Dermis blood vessel endothelial cell (primary cell): ENCODE measurements around the gene FAM24B. TPM values are rescaled to one million over a fixed set of nuclear protein-coding genes. Genes with fewer than 3 reads are reported as not detected.
"Not testable (repeated sequence)": the region's sequence is repeated elsewhere in the genome, so short reads cannot be mapped to it uniquely, and the experiment has no call there.

ENCODE experiments used
- DNase-seq: peaks from one replicate; pipeline ENCODE4 v3.0.0; 2010
- total RNA-seq: library from RNA; depleted of rRNA; stranded (reverse); fragments of >200 nt; gene quantifications from 2 replicates; pipeline ENCODE4 v1.2.3, GENCODE V29; 2014

FAM24B gene, protein sequence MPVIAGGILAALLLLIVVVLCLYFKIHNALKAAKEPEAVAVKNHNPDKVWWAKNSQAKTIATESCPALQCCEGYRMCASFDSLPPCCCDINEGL
- 2.2 and 5.1 TPM in 2 replicates for total RNA-seq

DNA sequence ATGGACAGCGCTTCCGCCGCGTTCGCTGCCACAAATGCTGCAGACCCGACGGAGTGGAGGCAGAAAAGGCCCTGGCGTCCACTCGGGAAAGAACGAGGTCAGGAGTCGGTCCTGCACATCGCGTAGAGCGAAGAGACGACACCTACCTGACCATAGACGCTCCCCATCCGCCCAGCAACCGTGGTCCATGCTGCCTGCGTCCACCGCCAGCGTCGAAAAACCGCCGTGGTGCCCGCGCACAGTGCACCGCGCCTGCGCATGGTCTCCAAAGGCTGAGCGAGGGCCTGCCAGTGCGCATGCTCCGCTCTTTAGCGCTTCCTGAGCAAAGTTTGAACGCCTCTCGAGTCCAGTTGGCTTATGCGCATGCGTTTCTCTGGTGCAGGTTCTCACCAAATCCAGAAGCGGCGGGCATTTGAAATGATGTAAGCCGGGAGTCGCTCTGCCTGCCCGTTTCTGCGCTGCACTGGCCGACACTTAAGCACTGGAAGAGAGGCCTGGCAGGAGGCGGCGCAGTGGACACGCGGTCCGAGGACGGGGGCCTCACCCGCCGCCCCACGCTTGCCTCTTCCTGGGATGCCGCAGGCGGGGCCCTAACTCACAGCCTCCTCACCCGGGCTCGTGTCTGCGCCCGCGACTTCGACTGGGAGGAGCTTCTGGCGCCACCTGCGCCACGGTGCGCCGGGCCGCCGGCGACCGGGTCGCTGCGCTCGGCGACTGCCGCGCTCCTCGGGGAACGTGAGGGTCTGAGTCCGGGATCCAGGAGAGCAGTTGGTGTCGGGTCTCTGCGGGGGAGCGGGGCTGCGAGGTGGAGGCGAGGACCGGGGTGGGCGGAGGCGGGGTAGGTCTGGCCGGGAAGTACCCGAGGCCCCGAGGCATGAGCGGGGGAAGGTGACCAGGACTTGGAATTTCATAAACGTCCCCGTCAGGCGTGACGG, at the start of gene FAM24B:
Gene FAM24B, minus strand, starts transcription at position 243 of the 935 bp plus-strand sequence. CDS start 29,066 bp downstream, outside the sequence.
- DNase-seq: peak; percentile 99

DNA sequence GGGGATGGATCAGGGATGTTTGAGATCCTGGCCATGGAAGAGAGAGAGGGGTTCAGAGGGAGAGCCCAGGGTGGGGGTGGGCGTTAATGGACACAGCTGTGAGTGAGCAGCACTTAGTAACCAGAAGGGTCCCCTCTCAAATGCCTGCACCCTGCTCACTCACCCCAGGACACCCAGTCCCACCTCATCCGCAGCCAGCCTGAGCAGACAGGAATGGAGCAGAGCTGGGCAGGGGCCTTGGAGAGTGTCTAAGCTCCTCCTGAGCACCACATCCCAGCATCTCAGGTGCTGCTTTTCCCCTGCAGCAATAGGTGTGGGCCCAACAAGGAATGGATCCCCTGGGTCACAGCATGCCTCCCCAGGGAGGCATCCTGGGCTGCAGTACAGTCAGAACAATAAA, 36.3 kb upstream of the FAM24B start:
- DNase-seq: no peak

DNA sequence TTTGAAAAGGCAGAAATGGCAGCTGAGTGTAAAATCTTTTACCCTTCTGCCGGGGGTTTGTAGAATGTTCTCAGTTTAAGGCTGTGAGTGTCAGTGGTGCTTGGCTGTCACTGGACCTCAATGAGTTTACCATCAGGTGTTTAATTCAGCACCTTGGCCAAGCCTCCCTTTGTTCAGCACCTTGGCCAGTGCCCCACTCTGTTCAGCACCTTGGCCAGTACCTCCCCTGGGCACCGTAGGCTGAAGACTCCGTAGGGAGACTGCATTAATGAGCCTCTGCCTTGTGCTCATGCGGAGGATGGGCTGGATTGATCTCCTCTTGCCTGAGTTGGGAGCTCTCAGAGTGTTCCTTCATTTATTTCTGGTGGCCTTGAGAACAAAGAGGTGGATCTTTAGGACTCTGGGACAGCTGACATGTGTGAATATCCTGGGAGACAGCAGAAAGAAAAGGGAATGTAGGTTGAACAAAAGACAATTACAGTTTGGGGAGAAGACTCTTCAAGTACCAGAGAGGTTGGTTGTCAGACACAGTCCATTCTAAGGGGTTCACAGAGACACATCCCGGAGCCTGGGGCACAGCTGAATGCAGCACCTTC, 32.6 kb upstream of the FAM24B start:
- DNase-seq: peak; percentile 74

DNA sequence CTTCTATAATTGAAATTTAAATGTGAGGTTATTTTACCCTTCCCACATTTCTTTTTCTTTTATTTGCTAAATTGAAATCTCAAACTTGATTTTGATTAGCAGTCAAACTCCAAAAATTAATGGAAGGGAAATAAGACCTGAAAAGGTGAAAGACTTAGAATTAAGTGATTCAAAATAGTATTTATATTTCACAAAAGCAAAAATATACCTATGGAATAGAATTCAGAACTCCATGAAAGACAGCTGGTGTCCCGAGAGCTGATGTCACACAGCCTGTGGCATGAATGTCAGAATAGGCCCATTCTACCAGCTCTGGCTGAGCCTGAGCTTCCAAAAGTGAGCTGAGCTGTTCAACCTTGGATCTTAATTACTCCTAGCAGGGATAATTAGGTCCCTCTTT, 30.9 kb upstream of the FAM24B start, which contains the start of gene FAM24A:
Gene FAM24A, plus strand, starts transcription at position 301 of the 400 bp plus-strand sequence. CDS start 1,025 bp downstream, outside the sequence.
- DNase-seq: no peak

DNA sequence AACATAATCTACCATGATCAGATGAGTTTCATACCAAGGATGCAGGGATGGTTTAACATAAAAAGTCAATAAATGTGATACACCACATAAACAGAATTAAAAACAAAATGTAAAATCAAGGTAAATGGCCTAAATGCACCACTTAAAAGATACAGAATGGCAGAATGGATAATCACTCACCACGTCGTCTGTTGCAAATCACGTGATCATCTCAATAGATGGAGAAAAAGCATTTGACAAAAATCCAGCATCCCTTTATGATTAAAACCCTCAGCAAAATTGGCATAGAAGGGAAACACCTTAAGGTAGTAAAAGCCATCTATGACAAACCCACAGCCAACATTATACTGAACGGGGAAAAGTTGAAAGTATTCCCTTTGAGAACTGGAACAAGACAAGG, 24.5 kb upstream of the FAM24B start:
- DNase-seq: not testable (repeated sequence)

DNA sequence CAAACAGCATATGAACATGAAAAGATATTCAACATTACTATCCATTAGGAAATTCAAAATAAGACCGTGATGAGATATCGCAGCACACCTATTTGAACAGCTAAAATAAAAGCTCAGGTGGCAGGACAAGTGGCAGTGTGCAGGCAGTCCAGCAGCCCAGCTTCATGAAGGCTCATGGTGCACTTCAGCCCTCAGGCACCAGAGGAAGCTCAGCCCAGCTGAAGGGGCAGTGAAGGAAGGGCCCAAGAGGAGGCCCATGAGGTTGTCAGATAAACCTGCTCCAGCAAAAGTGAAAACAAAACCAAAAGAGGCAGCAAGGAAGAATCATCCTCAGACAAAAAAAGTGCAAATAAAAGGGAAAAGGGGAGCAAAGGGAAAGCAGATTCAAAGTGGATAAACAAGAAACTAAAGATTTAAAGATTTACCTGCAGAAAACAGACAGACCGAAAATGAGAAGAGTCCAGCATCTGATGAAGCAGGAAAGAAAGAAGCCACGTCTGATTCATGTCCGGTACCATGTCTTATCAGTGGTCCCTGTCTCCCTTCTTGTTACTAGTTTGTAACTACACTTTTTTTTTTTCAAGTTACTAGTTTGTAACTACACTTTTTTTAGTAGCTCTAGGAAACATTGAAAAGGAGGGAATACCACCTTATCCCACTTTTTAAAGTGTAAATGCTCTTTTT, 15.0 kb upstream of the FAM24B start:
- no peak for DNase-seq

DNA sequence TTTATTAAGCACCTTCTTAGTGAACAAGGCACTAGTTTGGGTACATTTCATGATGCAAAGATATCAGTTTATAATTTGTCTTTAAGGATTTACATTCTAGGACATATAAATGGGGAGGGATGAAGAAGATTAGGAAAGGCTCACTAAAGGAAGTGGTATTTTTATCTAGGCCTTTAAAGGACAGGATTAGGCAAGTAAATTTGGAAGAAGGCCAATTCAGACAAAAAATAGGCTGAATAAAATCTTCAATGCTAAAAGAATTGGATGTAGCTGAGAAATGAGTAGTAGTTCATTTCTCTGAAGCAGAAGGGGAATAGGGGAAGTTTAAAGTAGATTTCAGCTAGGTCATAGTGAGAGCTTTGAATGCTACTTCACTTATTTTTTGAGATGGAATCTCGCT, 4.8 kb upstream of the FAM24B start:
- DNase-seq: no peak

DNA sequence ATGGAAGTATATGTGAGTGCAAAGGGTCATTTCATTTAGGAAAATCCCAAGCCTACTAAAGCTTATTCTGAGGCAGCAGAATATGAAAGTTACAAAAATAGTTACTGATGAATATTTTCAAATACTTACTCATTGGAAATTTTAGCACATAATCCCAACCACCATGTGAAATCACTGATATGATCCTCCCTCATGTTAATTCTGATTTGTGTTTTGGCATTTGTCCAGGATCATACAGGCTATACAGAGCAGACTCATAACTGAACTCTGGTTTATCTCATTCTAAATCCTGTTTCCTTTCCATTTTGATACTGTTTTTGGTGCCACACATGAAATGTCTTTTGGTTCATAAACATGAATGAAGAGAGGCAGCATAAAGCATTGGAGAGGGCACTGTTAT, 3.4 kb upstream of the FAM24B start:
- peak; percentile 15 for DNase-seq

DNA sequence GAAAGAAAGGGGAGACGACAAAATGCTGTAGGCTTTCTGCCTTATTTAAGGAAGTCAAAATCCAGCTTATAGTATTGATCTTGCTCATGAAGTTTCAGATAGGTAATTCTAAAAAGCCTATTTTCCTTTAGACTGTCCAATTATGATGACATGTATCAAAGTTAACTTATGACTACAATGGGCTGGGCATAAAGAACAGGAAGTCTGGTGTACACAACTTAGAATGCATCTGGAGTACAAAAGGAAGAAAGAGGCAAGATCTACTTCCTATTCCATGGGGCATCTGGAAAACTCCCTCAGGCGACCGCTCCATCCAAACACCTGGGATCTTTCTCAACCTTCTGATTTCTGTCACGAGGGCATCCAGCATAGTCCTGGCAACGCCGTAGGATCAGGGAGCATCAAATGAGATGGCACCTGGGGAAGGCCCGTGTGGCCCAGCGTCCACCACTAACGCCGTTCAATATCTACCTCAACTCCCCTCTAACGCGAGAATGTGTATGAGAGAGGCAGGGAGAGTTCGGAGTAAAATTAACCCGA, 512 bp downstream of the FAM24B start:
- peak; percentile 63 for DNase-seq

DNA sequence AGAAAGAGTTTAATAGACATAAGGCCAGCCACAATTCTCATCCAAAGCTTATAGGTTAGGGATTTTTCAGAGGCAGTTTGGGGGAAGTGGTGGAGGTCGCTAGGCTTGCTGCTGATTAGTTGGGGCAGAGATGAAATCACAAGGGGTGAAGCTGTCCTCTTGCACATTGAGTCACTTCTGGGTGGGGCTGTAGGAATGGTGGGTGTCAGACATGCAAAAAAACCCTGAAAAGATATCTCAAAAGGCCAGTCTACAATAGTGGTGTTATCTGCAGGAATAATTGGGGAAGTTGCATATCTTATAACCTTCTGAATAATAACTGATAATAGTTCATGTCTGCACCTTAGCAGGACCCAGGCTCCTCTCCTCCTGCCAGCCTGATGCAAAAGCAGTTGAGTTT, 2.1 kb downstream of the FAM24B start:
- DNase-seq: no peak

DNA sequence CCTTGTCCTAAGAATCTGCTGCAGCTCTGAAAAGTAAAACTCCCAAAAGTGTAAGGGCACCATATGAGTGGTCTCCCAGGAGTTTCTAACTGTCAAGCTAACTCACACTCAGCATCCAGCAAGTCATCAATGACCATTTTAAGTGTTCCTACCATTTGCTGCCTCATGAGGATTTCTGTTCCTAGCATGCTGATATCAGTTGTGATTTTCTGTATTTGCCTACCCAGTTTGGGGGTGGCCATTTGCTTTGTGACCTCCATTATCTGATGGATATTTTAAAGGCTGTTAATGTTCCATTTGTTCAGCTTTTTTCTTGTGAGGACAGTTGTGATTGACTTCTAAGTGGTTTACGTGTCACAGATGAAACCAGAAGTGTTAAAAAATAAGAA, 2.9 kb downstream of the FAM24B start:
- DNase-seq: no peak

DNA sequence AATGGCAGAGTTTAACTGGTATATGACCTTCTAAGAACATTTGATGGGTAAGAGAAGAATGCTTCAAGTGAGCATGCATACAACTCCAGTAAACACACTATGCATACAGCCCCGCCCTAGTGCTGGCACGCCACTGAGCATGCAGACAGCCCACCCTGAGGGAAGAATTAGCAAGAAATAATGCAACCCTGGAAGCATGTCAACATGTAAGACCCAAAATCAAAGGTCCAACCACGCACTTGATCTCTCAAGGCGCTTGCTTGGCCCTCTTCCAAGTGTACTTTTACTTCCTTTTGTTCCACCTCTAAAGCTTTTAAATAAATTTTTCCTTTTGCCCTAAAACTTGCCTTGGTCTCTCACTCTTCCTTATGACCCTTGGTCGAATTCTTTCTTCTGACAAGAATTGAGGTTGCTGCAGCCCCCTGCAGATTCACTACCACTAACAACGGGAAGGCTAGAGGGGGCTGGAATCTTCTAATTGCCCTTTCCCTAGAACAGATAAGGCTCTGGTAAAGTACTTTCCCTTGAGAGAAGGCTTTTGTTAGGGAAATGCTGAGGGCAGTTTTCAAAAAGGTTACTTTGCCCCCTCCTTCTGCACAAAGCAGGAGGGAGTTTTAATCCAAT, 3.4 kb downstream of the FAM24B start:
- DNase-seq: no peak

DNA sequence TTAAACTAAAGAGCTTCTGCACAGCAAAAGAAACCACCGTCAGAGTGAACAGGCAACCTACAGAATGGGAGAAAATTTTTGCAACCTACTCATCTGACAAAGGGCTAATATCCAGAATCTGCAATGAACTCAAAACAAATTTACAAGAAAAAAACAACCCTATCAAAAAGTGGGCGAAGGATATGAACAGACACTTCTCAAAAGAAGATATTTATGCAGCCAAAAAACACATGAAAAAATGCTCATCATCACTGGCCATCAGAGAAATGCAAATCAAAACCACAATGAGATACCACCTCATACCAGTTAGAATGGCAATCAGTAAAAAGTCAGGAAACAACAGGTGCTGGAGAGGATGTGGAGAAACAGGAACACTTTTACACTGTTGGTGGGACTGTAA, 7.4 kb downstream of the FAM24B start:
- DNase-seq: not testable (repeated sequence)

DNA sequence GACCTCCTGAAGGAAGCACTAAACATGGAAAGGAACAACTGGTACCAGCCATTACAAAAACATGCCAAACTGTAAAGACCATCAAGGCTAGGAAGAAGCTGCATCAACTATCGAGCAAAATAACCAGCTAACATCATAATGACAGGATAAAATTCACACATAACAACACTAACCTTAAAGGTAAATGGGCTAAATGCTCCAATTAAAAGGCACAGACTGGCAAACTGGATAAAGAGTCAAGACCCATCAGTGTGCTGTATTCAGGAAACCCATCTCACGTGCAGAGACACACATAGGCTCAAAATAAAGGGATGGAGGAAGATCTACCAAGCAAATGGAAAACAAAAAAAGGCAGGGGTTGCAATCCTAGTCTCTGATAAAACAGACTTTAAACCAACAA, 10.6 kb downstream of the FAM24B start:
- not testable (repeated sequence) for DNase-seq

DNA sequence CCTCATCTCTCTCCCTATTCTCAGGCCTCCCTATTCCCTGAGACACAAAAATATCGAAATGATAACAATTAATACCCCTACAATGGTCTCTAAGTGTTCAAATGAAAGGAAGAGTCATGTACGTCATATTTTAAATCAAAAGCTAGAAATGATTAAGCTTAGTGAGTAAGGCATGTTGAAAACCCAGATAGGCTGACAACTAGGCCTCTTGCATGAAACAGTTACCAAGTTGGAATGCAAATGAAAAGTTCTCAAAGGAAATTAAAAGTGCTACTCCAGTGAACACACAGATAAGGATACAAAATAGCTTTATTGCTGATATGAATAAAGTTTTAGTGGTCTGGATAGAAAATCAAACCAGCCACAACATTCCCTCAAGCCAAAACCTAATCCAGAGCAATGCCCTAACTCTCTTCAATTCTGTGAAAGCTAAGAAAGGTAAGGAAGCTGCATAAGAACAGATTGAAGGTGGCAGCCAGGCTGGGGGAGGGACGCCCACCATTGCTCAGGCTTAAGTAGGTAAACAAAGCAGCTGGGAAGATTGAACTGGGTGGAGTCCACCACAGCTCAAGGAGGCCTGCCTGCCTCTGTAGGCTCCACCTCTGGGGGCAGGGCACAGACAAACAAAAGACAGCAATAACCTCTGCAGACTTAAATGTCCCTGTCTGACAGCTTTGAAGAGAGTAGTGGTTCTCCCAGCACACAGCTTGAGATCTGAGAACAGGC, 12.5 kb downstream of the FAM24B start:
- DNase-seq: not testable (repeated sequence)

DNA sequence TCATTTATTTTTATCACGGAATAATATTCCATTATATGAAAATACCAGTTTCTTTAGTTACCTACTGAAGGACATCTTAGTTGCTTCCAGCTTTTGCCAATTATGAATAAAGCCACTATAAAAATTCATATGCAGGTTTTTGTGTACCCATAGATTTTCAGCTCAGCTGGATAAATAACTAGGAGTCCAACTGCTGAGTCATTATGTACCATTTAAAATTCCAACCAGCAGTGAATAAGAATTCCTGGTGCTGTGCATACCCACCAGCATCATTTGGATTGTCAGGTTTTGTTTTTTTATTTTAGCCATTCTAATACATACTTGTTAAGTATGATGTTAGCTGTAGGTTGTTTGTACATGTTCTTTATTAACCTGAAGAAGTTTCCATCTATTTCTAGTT, 14.5 kb downstream of the FAM24B start:
- peak; percentile 49 for DNase-seq

DNA sequence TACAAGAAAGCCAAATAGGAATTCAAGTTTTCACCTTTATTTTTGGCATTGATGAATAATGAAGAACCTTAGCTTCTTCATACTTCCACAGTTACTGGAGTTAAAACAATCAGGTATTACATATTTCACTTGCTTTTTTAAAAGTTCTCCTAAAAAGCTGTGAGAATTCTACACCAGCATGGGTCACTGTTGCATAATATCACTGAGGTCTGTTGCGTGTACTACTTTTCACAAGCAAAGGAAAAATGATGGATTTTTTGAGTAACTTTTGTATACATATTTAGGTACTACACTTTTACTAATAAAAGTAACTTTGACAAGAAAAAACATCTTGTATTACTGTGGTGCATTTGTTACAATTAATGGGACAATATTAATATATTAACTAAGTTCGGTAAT, 15.2 kb downstream of the FAM24B start:
- no peak for DNase-seq

DNA sequence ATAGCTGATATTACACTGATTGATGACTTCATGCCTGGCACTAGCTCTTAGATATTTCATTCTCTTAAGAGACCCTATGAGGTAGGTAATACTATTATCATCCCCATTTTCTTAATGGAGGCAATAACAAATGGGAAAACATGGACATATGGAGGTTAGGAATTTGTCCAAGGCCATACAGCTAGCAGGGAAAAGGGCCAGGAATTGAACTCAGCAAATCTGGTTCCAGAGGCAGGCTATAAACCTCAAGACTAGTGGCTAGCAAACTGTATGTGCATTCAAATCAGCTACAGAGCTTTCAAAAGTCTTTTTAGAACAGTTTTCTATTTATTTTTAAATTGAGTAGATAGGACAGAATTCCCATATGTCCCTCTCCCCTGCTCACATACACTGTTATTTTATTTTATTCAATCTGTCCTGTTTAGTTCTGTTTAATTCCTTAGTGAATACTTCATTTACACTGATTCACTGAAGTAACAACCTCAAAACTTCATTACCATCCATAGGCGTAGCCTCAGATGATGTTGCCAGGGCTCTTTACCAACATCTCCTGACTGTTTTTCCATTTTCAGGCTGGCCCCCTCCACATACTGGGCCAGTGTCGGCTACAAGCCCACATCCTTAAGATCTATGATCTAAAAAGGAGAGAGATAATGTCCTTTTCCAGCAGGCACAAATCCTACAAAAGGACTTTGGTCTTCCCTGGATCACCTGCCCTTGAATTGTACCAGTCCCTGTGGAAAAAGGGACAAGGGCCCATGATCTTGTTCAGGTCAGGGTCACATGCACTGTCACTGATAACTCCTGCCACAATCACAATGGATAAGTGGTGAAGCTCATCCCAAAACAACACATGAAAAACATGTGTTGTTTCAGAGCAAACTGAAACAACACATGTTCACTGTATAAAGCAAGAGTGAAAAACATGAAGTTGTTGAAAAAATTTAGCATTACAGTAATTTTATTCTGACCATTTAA, 15.9 kb downstream of the FAM24B start:
- no peak for DNase-seq

DNA sequence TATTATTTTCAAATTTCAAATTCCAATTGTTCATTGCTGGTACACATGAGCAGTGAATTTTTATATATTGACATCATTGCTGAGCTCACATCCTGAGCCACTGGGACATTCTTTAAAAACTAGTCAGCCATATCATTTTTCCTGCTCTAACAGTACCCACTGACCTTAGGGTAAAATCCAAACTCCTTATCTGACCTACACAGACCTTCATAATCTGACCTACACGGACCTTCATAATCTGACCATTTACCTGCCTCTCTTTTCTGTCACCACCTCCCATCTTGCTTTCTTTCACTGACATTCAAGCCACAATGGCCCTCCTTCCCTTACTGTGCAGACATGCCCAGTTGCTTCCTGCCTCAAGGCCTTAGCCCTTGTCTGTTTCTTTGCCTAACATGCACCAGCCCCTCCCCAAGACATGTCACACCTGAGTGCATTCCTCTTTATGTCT, 17.6 kb downstream of the FAM24B start:
- peak; percentile 77 for DNase-seq

DNA sequence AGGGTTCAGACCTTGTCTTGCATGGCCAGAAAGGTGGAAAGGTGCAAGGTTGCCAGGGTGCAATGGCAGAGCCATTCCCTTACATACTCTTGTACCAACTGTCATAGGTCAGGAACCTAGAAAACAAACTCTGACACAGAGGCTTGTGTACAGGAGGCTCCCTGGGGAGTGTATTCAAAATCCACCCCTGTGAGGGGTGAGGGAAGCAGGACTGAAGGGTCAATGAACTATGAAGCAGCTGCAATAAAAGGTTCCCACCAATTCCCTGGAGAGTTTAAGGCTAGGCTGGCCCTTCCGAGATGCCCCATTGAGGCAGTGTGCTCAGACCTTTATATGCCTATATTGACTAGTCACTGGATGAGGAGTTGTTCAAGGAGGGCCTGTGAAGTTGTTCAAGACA, 19.9 kb downstream of the FAM24B start:
- no peak for DNase-seq
